Erythroblast (primary cell): Measurements from ENCODE around the gene AKT3.
"Not testable (repeated sequence)": the region's sequence is repeated elsewhere in the genome, so short reads cannot be mapped to it uniquely, and the experiment has no call there.

Experiments
- GATA1 ChIP-seq: IDR thresholded peaks from 2 replicates; pipeline ENCODE4 v1.6.1; 2011; ENCODE audit warnings: low read depth, mild to moderate bottlenecking, control low read depth, low read length, moderate library complexity
- POLR2A ChIP-seq: IDR thresholded peaks from 2 replicates; pipeline ENCODE4 v1.6.1; 2011; ENCODE audit warnings: mild to moderate bottlenecking, low read length

DNA sequence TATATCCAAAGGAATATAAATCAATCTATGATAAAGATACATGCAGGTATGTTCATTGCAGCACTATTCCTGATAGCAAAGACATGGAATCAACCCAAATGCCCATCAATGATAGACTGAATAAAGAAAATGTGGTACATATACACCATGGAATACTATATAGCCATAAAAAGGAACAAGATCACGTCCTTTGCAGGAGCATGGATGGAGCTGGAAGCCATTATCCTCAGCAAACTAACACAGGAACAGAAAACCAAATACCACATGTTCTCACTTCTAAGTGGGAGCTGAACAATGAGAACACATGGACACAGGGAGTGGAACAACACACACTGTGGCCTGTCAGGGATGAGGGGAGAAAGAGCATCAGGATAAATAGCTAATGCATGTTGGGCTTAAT, 25.1 kb downstream of the AKT3 start:
- TF ChIP-seq POLR2A, GATA1: not testable (repeated sequence)
